Fibroblast of skin of right biceps (primary cell): ENCODE measurements around the gene HPSE2.

ENCODE experiments used
- DNase-seq: peaks from one replicate; pipeline ENCODE4 v3.0.0-alpha.2; 2013

Gene HPSE2

DNA sequence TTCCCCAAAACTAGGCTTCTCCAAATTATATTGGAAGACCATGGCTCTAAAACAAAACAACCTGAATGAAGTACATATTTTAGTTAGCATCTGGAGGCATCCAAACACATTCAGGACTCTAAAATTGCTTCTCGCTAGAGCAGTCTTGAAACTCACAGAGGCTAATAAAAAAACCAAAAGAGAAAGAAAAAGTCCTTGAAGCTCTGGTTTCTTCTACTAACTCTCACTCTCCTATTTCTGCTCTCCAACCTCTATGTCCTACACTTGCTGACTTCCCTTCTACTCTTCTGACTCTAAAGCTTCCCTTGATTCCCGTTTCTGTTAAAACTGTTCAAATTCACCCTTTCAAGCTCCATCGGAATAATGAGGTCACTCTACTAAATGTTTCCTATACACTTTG lies 418.3 kb downstream of the HPSE2 start:
- DNase-seq, result no peak

DNA sequence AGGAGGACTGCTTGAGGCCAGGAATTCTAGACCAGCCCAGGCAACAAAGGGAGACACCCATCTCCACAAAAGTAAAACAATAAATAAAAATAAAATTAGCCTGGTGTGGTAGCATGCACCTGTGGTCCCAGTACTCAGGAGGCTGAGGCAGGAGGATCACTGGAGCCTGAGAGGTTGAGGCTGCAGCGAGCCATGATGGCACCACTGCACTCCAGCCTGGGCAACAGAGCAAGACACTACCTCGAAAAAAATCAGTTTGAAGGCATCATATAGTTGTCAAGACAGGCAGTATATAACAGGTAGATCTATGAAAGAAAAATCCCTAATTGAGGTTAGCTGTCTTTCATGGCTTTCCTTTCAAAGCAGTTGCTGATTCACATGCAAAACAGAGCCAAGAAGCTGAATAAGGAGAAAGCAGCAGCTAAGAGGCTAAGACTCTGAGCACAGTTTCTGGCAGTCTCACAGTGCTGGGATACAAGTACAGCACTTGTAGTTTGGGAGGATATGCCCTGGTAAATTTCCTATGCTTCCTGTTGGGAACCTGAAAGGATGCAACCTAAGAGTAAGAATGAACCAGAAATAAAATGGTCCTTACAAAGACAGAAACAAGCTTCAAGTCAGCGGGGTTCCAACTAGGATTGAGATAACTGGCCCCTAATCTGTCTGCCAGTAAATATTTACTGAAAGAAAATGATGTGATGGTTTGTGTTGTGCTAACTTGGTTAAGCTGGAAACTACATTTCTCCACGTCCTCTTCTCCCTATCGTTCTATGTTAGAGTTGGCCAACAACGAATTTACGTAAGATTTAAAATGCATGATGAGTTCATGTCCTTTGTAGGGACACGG lies 420.4 kb downstream of the HPSE2 start:
- no peak for DNase-seq

DNA sequence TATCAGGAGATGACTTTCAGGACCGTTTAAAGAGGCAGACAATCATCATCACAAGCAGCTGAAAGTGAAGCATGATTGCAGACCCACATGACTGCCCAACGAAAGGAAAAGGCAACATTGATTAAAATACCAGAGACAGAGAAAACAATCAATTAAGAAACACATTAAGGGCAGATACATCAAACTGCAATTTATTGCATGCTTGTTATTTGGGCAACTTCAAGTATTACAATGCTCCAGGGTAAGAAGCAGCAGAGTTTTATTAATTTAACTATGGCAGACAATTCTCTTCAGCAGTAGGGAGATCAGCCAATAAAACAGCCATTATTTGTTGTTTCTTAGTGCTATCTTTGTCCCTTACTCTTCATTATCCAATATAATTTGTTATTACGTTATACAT lies 421.2 kb downstream of the HPSE2 start:
- DNase-seq, result no peak

DNA sequence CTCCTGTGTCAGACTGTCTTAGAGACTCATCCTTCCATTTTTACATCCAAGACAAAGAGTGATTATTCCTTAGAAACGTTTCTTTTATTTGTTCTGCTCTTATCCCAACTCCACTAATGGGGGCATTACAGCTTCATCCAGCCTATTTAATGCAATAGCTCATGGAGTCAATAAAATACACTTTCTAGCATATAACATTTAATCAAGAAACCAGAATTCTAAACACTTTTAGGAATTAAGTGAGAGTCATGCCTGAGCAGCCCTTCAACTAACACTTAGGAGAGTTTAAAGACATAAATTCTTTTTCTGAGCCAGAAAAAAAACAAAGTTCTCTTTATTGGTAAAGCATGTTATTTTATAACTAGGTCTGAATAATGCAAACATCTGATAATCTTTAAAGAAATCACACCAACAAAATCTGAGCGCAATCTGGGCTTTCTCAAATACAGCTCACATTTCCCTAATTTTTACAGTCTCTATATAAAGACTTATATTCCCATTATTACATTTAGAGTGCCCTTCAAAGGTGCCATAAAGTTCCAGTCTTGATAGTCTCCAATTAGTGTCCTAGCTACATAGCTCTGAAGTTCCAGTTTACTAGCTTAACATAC lies 427.3 kb downstream of the HPSE2 start:
- no peak for DNase-seq

DNA sequence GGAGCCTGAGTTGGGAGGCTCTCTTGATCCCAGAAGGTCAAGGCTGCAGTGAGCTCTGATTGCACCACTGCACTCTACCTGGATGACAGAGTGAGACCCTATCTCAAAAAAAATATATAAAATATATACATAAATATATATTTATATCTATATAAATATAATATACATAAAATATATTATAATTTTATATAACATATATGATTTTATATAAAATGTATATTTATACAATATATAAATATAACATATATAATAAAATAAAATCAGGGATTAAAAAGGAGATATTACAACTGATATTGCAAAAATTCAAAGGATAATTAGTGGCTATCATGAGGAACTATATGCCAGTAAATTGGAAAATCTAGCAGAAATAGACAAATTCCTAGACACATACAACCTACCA lies 435.4 kb downstream of the HPSE2 start:
- DNase-seq, result no peak

DNA sequence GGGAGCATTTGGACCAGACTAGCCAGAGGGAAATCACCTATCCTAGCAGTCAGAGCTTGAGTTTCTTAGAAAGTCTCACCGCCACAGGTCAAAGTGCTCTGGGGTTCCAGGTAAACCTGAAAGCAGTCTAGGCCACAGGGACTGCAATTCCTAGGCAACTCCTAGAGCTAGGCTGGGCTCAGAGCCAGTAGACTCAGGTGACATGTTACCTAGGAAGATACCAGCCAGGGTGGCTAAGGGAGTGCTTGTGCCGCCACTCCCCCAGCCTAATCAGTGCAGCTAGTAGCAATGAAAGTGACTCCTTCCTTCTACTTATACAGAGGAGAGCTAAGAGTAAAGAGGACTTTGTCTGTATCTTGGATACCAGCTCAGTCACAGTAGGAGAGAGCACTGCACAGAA lies 440.2 kb downstream of the HPSE2 start:
- DNase-seq, result no peak

DNA sequence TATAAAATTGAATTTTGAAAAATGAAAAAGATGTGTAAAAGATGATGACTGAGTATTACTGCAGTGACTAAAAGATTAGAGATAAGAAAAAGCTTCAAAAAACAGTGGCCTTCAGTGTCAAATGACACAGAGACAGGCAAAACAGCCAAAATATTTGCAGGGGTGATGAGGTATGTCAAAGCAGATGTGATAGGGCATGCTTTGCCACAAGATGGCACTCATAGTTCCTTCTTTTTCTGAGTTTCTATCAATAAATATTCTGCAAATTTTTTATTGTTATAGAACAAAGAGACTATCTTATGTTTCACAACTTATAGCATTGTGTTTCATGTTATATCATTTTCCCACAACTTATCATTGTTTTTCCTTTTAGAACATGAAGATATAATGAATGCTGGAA lies 444.8 kb downstream of the HPSE2 start:
- no peak for DNase-seq

DNA sequence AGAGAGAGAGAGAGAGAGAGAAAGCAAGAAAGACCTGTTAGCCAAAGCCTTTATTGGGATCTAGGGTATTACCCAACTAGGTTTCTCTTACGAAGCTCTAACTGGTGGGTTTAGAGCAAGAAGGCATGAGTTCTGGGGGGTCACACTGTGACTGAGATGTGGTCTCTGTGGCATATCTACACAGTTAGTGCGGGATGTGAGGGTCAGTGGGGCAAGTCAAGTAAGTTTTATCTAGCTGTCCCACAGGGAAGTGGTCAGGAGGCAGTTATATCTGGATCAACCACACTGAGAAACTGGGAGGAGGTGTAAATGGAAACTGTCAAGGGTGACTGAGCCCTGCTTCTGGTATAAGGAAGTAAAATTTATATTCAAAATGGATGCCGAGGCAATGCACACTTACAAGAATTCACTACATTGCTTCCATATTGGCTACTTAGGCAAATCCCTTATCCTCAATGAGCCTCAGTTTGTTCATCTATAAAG lies 457.3 kb downstream of the HPSE2 start:
- DNase-seq, result no peak

DNA sequence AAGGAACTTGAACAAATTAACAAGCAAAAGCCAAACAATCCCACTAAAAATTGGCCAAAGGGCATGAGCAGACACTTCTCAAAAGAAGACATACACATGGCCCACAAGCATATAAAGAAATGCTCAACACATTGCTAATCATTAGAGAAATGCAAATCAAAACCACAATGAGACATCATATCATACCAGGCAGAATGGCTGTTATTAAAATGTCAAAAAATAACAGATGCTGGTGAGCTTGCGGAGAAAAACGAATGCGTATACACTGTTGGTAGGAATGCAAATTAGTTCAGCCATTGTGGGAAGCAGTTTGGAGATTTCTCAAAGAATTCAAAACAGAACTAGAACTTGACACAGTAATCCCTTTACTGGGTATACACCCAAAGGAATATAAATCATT lies 477.2 kb downstream of the HPSE2 start:
- peak; percentile 60 for DNase-seq

DNA sequence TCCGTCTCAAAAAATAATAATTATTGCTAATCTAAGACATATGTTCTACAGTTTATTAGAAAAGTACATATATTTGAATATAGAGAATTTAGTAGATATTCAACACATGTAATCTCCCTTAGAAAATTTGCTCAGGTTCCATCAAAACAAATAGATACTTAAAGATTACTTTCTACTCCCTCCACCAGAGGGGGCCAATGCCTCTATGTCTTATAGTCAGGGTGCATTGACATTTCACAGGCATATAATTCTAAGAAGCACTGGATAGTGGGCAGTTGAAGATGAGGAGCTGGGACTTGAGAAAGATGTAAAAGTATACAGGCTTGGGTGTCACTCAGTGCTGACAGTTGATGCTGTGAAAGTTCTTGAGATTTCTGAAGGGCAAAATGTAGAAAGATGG lies 487.4 kb downstream of the HPSE2 start:
- DNase-seq, result peak; percentile 25

DNA sequence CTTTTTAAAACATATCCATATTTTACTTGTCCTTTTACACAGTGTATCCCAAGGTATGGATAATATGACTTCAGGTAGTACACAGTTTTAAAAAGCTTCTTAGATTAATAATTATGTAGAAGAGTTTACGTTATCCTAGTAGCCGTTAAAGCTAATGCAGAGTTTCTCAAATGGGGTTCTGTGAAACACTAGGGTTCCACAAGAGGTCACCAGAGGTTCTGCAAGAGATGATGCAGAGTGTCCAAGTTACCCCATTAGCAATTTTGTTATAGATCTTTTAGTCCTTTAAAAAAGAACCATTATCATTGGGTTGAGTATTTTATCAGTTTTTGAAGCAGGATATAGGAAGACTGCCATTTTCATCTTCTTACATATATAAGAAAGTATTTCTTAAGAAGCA lies 490.0 kb downstream of the HPSE2 start:
- no peak for DNase-seq

DNA sequence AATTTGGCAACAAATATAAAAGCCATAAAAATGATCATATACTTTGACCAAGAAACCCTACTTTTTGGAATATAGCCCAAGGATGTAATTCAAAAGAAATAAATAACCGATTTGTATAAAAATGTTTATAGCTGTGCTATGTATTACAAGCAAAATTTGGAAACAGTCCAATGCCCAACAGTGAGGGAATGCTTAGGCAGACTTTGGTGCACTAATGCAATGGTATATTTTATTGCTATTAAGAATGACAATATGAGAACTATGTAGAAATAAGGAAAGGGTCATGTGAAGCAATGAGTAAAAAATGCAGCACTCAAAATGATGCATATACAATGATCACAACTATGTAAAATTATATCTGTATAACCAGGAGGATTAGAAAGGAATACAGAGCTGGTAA lies 515.1 kb downstream of the HPSE2 start:
- no peak for DNase-seq

DNA sequence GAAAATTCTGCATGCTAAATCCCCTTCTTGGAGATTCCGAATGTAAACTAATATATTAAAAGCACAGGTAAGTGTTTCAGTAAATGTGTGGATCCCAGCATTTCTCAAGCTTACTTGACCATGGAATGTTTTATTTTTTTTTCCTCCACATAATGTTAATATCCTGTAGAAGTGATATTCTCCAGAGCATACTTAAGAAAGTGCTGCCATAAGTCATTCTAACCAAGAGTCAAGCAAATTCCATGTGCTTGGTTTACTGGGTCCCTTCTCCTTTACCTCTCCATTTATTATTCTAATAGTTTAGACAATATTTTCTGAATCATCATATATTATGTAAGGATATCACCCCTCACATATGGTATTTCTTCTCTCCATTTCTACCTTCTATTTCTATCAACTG lies 522.1 kb downstream of the HPSE2 start:
- DNase-seq, result no peak

DNA sequence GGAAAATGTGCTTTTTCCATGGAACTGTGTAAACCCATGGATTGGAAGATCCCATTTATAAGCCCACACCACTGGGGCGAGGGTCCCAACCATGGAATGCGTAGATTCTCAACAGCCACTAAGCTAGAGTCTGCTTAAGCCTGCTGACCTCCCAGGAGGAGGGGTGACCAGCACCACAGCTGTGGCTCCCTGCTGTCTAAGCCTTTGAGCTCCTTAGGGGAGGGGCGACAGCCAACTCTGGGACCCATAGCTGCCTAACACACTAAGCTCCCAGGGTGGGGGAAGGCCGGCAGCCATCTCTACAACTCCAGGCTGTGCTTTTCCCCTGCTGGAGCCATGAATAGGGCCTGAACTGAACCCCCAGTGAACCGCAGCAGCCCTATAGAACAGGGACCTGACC lies 539.1 kb downstream of the HPSE2 start:
- DNase-seq, result no peak

DNA sequence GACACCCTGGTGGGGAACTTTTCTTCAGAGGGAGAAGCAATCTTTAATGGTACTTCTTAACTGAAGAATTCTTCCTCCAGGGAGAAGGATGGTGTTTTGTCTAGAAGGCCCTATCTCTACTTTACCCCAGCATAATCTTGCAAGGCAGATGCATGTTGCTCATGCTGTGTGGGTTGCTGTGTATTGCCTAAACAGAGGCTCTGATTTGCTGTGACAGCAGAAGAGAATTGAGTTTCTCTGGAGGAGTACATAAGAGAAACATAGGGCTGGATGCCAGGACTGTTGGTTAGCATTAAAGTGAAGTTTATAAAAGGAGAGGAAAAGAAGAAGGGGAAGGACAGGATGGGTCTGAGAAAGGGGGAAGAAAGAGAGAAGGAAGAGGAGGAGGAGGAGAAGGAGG lies 540.8 kb downstream of the HPSE2 start:
- no peak for DNase-seq

DNA sequence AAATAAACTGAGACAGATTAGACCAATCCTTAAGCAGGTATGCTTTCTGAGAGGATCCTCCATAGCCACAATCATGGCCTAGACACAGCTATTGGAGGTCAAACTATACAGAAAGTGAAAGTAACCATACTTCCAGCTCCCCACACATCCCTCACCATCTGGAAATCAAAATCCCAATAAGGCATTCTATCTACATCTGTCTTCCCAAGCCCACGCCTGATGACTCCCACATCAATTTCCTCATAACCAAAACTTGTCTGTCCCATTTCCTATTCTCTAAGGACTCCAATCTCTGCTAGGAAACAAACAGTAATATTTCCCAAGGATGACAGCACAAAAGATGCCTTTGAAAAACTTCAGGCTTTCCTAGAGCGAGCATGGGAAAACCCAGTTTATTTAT lies 541.6 kb downstream of the HPSE2 start:
- DNase-seq, result no peak

DNA sequence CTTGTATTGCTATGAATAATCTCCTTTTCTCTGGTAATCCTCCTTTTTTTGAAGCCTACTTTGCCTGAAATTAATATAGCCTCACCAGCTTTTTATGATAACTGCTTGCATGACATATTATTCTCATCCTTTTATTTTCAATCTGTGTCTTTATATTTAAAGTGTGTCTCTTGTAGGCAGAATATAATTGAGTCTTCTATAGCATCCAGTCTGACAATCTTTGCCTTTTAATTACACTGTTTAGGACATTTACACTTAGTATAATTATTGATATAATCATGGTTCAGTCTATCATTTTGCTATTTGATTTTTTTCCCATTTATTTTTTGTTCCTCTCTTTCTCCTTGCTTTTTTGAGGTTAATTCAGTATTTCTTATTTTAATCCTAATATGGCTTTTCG lies 548.0 kb downstream of the HPSE2 start:
- DNase-seq, result no peak

DNA sequence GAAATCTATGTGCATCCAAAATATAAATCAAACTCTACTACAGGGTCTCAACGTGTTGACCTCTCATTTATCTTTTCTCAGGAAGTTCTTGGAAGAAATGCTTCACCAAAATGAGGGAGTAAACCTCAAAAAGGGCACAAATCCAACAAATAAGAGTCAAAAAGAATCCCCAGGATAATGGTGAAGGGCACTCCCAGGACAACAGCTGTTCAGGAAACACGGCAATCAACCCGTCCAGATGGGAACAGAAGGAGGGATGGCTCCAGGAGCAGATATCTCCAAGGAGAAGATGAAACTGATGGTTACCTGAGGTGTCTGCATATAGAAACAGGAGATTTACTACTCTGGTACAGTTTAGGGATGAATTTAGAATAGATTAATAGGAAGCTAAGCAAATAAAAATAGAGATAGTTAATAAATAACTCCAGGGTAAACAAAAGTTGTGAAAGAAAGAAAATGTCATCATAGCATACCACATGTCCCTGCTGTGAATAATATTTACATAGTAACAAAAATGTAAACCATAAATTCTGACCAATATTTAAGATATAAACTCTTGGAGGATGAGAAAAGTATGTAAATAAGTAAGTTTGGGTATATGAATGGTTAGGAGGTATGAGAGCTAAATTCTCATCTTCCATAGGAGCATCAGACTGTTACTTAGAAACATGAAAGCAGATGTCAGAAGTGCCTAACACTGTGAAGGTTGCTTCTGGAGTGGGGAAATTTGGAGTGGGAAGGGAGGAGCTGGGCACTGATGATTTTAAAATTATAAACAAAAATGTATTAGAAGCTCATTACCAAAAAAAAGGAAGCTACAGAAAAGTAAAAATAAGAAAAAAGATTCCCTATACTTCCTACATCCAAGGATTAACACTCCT lies 551.4 kb downstream of the HPSE2 start:
- DNase-seq, result no peak

DNA sequence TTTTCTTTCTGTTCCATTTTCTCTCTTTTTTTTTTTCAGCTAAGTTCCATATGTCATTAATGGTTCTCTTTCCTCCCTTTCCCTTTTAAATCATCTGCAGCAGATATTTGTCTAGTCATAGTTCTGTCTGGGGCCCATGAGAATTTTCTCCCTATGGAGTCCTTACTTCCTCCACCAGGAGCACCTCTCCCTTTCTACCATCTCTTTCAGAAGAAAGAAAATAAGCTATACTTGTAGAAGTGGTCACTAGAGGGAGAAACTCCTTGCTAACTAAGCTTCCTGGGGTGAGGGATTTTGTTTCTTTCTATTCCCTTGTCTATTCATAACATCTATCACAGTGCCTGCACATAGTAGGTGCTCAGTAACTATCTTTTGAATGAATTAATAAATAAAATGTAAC lies 558.8 kb downstream of the HPSE2 start:
- DNase-seq, result no peak

DNA sequence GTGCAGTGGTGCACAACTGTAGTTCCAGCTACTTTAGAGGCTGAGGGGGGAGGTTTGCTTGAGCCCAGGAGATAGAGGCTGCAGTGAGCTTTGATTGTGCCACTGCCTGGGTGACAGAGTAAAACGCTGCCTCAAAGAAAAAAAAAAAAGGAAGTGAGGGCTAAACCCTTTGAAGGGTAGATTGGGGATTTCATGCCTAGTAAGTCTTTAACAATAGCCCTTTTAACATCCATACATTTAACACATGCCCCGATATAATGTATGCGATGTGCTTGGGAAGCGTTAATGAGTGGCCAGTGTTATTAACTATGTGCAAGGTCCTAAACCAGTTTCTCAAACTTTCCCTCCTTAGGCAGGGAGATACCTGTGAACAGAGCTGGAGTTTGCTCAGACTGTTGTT lies 559.8 kb downstream of the HPSE2 start:
- DNase-seq, result no peak

DNA sequence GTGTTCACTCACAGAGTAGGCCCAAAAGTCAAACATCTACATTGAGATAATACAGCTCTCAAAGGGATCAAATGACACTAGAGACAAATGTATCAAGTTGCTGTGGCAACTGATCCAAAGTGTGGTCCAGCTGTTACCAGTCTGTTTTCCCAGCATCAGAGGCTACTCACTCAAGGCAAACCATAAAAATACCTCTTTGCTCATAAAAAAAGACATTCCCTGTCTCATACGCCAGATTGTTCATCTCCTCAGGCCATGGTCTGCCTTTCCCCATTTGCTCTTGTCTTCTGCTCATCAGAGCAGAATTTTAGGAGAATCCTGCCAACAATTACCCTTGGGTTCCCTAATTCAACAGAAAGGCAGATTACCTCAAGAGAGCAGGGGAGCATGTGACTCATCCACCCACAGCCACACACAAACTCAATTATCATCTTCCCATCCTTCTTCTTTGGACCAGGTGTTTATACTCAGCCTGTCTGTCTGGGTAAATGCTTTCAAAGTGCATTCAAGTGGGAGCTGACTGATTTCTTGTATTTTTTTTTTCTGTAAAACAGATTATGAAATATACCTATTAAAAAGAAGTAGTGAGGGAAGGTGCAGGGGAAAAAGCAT lies 562.4 kb downstream of the HPSE2 start:
- no peak for DNase-seq

DNA sequence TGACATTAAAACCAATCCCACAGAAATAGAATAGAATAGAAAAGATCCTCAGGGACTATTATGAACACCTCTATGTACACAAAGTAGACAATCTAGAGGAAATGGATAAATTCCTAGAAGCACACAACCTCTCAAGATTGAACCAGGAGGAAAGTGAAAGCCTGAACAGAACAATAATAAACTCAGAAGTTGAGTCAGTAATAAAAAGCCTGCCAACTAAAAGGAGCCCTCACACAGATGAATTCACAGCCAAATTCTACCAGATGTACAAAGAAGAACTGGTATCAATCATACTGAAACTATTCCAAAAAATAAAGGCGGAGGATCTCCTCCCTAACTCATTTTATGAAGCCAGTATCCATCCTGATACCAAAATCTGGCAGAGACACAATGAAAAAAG lies 568.6 kb downstream of the HPSE2 start:
- DNase-seq, result no peak

DNA sequence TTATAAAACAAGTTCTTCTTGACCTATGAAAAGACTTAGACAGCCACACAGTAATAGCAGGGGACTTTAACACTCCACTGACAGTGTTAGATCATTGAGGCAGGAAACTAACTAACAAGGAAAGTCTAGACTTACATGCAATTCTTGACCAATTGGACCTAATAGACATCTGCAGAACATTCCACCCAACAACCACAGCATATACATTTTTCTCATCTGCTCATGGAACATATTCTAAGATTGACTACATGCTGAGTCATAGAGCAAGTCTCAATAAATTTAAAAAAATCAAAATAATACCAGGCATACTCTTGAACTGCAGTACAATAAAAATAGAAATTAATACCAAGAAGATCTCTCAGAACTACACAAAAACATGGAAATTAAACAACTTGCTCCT lies 569.4 kb downstream of the HPSE2 start:
- peak; percentile 17 for DNase-seq
